Breast epithelium (tissue), 3 donors: Measurements from ENCODE around the gene MBOAT2.

Experiments used
- POLR2A ChIP-seq: fragments of 450-650 bp; IDR thresholded peaks from one replicate; pipeline ENCODE4 v1.6.1; 2016; ENCODE audit warnings: antibody characterized with exemption, mild to moderate bottlenecking, moderate library complexity
- POLR2AphosphoS5 ChIP-seq, 3 donors: sonication (generic); formaldehyde crosslinking; IDR thresholded peaks; one replicate each; pipeline ENCODE4 v1.6.1; 2017; ENCODE audit warnings: antibody characterized with exemption in 3 of 3

GRCh38 chr2:9030841-9031240 is 27.4 kb upstream of the MBOAT2 start:
- no peak for TF ChIP-seq POLR2A
- no peak for TF ChIP-seq POLR2AphosphoS5 (IDR thresholded peaks at IDR 0.05)
